Activated CD4-positive, alpha-beta T cell treated with anti-CD3 and anti-CD28 coated beads, Interleukin-2, amount 50 U/mL, for 48 hours (primary cell): ENCODE measurements around the gene FAF1.

Experiments
- DNase-seq, 2 experiments: peaks; one replicate each; pipeline ENCODE4 v3.0.0-alpha.2; 2020

The FAF1 gene

GRCh38 chr1:50977575-50978143 lies 17.6 kb upstream of the FAF1 start:
- DNase-seq = peak in 1 of 2 experiments; percentile 16

GRCh38 chr1:50976890-50977574 lies 17.0 kb upstream of the FAF1 start:
- peak; percentile 26 to 31 for DNase-seq

- DNase-seq = no peak
Measured at GRCh38 chr1:50976111-50976889, 16.2 kb upstream of the FAF1 start.

- no peak for DNase-seq
Measured at GRCh38 chr1:50975436-50975835, 15.4 kb upstream of the FAF1 start.

GRCh38 chr1:50974618-50974935 lies 14.5 kb upstream of the FAF1 start:
- DNase-seq = no peak

GRCh38 chr1:50973875-50974617 lies 14.0 kb upstream of the FAF1 start:
- DNase-seq = no peak

DNA sequence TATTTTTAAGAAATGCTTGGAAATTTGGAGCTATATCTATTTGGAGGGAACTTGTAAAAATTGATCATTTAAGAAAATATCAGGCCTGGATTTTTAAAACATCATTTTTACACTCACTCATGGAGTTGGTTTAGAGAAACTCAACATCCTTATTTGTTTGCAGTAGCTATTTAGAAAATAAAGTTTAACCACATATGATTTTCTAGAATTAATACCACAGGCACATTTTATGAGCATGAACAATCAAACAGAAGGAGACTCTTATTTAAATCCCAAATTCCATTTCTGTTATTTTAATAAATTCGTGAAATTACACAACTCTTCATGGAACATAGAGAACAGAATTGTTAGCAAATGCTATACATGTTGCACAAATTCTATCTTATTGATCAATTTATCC lies 13.2 kb upstream of the FAF1 start:
- no peak for DNase-seq

DNA sequence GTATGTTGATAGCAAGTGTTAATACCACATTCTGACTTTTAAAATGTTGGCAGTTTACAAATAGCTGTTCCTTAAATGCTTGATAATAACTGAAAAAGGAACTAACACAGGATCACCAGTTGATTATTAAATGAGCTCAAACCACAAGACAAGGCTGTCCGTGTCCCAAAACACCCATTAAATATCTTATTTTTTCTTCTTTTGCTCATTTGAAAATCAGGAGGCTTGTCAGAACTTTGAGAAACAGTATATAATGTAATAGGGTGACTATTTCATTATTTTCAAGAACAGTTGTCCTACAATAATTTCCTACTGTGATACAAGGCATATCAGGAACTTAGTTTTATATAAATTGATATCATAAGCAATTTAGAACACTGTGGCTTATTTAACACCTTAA lies 12.7 kb upstream of the FAF1 start:
- DNase-seq = no peak

DNA sequence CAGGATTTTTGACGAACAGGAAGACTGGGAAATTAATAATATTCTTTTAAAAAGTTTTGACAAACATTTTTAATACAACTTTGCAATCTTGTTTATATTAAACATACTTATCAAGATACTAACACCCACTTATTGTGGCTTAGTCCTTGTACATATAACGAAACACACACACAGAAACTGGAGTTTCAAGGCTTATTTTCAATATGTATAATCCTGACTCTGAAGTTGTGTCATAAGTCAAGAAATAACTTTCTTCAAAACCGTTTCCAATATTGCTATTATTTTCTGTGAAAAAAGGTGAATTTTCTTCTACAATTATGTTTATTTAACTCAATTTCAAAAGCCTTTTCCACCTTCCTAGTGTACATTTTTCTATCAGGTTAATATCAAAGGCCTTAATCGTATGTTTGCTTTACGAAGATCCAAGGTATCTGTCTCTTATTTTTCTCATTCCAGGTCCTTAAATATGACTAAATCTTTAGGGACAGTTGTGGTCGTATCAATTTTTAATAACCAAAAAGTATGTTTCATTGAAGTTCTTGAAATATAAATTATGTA lies 11.8 kb upstream of the FAF1 start:
- no peak for DNase-seq

- no peak for DNase-seq
Measured at GRCh38 chr1:50970931-50971582, 11.0 kb upstream of the FAF1 start.

GRCh38 chr1:50970509-50970887 lies 10.4 kb upstream of the FAF1 start:
- no peak for DNase-seq

DNA sequence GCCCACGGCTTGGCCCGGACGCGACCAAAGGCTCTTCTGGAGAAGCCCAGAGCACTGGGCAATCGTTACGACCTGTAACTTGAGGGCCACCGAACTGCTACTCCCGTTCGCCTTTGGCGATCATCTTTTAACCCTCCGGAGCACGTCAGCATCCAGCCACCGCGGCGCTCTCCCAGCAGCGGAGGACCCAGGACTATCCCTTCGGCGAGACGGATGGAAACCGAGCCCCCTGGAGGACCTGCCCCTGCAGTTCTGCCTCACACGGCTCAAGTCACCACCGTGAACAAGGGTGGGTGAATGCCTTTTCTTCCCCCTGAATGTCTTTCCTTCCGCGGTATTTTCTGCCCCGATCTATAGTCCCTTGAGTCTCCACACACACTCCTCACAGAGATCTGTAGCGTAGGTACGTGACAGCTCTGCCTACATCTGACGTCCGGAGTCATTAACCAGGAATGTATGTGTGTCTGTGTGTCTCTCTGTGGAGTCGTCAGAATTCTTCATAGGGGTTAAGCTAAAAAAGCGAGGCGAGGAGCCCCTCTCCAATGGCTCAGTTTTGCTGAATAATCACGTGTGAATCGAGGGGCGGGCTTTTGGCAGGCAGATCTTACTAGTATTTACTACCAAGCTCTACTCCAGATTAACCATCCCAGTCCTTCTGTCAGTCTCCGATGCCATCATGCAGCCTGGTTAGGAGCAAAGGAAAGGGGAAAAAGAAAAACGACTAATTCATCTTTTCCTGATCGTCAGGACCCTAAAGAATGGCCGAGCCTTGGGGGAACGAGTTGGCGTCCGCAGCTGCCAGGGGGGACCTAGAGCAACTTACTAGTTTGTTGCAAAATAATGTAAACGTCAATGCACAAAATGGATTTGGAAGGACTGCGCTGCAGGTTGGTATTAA lies 9.8 kb upstream of the FAF1 start, which contains the start of gene CDKN2C:
CDKN2C (plus strand) TSS at position 635 of the 898 bp plus-strand sequence; CDS start at position 759, 124 bp downstream.
- peak; percentile 36 to 54 for DNase-seq

DNA sequence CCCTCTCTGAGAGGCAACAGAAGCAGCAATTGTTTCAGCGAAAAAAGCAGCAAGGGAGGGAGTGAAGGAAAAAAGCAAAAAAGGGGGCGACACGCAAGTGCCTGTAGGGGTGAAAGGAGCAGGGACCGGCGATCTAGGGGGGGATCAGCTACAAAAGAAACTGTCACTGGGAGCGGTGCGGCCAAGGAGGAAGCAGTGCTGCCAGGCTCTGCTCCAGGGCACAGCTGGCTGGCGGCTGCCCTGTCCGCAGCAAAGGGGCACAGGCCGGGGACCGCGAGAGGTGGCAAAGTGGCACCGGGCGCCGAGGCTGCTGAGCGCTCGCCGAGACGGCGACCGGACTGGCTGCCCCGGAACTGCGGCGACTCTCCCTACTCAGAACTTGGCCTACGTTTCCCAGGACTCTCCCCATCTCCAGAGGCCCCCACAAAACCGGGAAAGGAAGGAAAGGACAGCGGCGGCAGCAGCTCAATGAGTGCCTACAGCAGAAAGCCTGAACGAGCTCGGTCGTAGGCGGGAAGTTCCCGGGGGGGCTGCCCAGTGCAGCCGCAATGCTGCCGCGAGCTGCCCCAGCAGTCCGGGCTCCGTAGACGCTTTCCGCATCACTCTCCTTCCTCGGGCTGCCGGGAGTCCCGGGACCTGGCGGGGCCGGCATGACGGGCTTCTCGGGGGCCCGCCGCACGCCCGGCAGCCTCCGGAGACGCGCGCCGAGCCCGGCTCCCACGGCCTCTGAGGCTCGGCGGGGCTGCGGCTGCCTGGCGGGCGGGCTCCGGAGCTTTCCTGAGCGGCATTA lies 8.9 kb upstream of the FAF1 start:
- peak; percentile 50 to 53 for DNase-seq

GRCh38 chr1:50968158-50968820 lies 8.2 kb upstream of the FAF1 start:
- peak; percentile 80 to 83 for DNase-seq

GRCh38 chr1:50967416-50968157 lies 7.5 kb upstream of the FAF1 start:
- no peak for DNase-seq

DNA sequence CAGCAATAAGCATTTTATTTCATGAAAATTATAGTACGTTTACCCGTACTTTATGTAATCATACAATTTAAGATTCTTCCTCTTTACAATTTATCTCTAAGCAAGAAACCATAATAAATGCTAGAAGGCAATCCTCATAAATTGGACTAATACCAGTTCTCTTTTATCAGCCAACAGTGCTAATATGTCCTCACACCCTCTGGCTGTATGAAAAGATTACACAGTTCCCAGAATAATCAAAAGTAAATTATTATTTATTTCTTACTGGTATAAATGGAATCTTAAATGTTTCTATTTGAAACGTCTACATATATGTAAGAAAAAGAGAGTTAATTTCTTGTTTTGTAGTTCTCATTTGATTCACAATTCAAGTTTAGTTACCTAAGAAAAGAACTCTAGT lies 6.9 kb upstream of the FAF1 start:
- DNase-seq = no peak

GRCh38 chr1:50964863-50965262 lies 4.8 kb upstream of the FAF1 start:
- no peak for DNase-seq

DNA sequence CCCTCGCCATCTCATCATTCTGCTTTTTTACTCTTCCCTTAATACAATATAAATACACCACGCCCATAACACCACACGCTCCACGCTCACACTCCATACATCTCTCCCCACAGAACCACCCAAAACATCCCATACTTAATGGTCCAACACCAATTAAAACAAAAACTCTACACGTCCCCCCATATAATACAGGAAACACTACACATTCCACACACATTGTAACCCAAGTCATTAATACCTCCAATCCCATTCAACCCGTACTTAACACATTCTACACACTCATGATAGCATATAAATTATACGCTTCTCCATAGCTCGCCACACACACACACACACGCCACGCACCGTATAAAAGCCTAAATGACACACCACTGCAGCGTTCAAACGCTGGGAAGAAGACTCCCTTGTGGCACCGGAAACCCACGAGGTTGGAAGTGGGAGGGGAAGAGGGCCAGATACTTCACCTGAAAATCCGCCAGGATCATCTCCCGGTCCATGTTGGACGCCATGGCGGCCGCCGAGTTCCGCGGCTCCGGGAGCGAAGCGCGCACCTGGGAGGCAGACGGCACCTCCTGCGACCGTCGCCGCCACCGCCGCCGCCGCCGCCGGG lies 659 bp downstream of the FAF1 start:
- no peak for DNase-seq

DNA sequence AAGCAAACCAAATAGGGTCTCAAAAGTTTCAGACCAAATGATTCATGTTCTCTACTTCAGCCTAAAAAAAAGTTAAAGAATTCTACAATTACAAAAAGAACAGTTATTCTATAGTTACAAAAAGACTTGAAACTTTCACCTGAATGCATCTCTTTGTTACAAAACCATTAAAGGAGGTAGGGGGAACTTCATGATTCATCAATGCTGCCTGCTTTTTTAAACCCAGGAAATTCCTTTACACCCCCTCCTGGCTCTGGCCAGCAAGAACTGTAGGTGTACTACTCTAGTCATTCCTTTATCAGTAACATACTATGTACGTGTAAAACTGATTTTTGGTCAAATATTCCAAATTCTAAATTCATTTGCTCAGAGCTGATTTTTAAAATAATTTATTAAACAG lies 5.0 kb downstream of the FAF1 start:
- DNase-seq = no peak
